Loucy (cell line): ENCODE data around the gene DOCK3.

Experiments used
- H2AFZ ChIP-seq: fragments of 200-600 bp; sonication (generic); 2 replicates; pipeline ENCODE4 v1.6.0; 2016; ENCODE audit warnings: antibody characterized with exemption, mild to moderate bottlenecking, low read length, moderate library complexity
- H3F3A ChIP-seq: fragments of 200-600 bp; 2 replicates; pipeline ENCODE4 v1.6.0; 2016; ENCODE audit warnings: antibody characterized with exemption, low read depth, mild to moderate bottlenecking
- H3K27me3 ChIP-seq: fragments of 200-600 bp; sonication (generic); 2 replicates; pipeline ENCODE4 v1.6.1; 2014; ENCODE audit warnings: low read length, mild to moderate bottlenecking; ENCODE audit not compliant: insufficient read depth, poor library complexity, severe bottlenecking
- H3K36me3 ChIP-seq: fragments of 200-600 bp; sonication (generic); 2 replicates; pipeline ENCODE4 v1.6.1; 2016; ENCODE audit warnings: low read length; ENCODE audit not compliant: insufficient read depth
- H3K4me1 ChIP-seq: fragments of 200-600 bp; sonication (generic); 2 replicates; pipeline ENCODE4 v1.5.1; 2014; ENCODE audit warnings: low read length, mild to moderate bottlenecking; ENCODE audit not compliant: insufficient read depth, poor library complexity, severe bottlenecking
- H3K4me2 ChIP-seq: fragments of 200-600 bp; sonication (generic); 2 replicates; pipeline ENCODE4 v1.6.0; 2014; ENCODE audit warnings: antibody characterized with exemption, low read length, low read depth, mild to moderate bottlenecking; ENCODE audit not compliant: poor library complexity, severe bottlenecking
- H3K4me3 ChIP-seq: fragments of 200-600 bp; sonication (generic); 2 replicates; pipeline ENCODE4 v1.5.1; 2014; ENCODE audit warnings: low read length, mild to moderate bottlenecking, mixed read lengths; ENCODE audit not compliant: poor library complexity, severe bottlenecking
- H3K79me2 ChIP-seq: fragments of 200-600 bp; sonication (generic); 2 replicates; pipeline ENCODE4 v1.6.1; 2014; ENCODE audit warnings: low read length; ENCODE audit not compliant: insufficient read depth
- H3K9ac ChIP-seq: fragments of 200-600 bp; sonication (generic); 2 replicates; pipeline ENCODE4 v1.6.0; 2014; ENCODE audit warnings: mild to moderate bottlenecking, low read depth, low read length, moderate library complexity; ENCODE audit not compliant: poor library complexity, severe bottlenecking
- H3K9me2 ChIP-seq: fragments of 200-600 bp; sonication (generic); replicated peaks from 2 replicates; pipeline ENCODE4 v1.6.1; 2016; ENCODE audit warnings: low read depth, low read length, mixed read lengths
- H3K9me3 ChIP-seq: fragments of 200-600 bp; sonication (generic); 2 replicates; pipeline ENCODE4 v1.6.1; 2014; ENCODE audit warnings: mild to moderate bottlenecking, antibody characterized with exemption, low read length, low read depth; ENCODE audit not compliant: insufficient read depth
- H4K20me1 ChIP-seq: fragments of 200-600 bp; sonication (generic); 2 replicates; pipeline ENCODE4 v1.6.0; 2014; ENCODE audit warnings: antibody characterized with exemption, low read length, mild to moderate bottlenecking; ENCODE audit not compliant: insufficient read depth, poor library complexity, severe bottlenecking
- CTCF ChIP-seq: fragments of 200-600 bp; sonication (generic); conservative IDR thresholded peaks from 2 replicates; pipeline ENCODE4 v1.5.1; 2014; ENCODE audit warnings: mild to moderate bottlenecking, antibody characterized with exemption, low read length
- EZH2phosphoT487 ChIP-seq: fragments of 200-600 bp; IDR thresholded peaks from 2 replicates; pipeline ENCODE4 v1.6.1; 2018; ENCODE audit warnings: antibody characterized with exemption, mild to moderate bottlenecking, moderate library complexity, borderline replicate concordance

Gene DOCK3

GRCh38 chr3:50639055-50639494 is 35.7 kb upstream of the DOCK3 start:
- peaks cover 46% of the 10 kb centered on the region for H4K20me1 ChIP-seq
- H3K79me2 ChIP-seq: peaks cover 63% of the 10 kb centered on the region
- H3F3A ChIP-seq: no peaks in the 10 kb centered on the region
- no peak overlapping the region for H3K4me2 ChIP-seq
- H2AFZ ChIP-seq: no peak overlapping the region
- no peak overlapping the region for H3K4me3 ChIP-seq
- no peaks in the 10 kb centered on the region for H3K27me3 ChIP-seq
- peaks cover 22% of the 10 kb centered on the region for H3K4me1 ChIP-seq
- H3K9me3 ChIP-seq: no peaks in the 10 kb centered on the region
- no peaks in the 10 kb centered on the region for H3K9me2 ChIP-seq
- peaks cover 60% of the 10 kb centered on the region for H3K36me3 ChIP-seq
- TF ChIP-seq EZH2phosphoT487: no peak
- no peak for TF ChIP-seq CTCF
- no peak overlapping the region for H3K9ac ChIP-seq

GRCh38 chr3:50642382-50642781 is 32.3 kb upstream of the DOCK3 start:
- Histone ChIP-seq H3K4me3 (no peak overlapping the region), H4K20me1 (peaks cover 24% of the 10 kb centered on the region), H3K4me1 (peaks cover 7% of the 10 kb centered on the region), H3K36me3 (peaks cover 88% of the 10 kb centered on the region), H3K9ac (no peak overlapping the region), H3K27me3 (no peaks in the 10 kb centered on the region), H2AFZ (no peak overlapping the region), H3K9me3 (no peaks in the 10 kb centered on the region), H3K4me2 (no peak overlapping the region), H3K79me2 (peaks cover 30% of the 10 kb centered on the region), H3K9me2 (no peaks in the 10 kb centered on the region), H3F3A (no peaks in the 10 kb centered on the region)
- TF ChIP-seq CTCF (no peak), EZH2phosphoT487 (no peak)

- Histone ChIP-seq H3K4me2 (no peak overlapping the region), H3K79me2 (peaks cover 8% of the 10 kb centered on the region; the same call in 1 of the 2 replicates), H3F3A (no peaks in the 10 kb centered on the region), H4K20me1 (peaks cover 14% of the 10 kb centered on the region), H3K9me3 (no peaks in the 10 kb centered on the region), H2AFZ (no peak overlapping the region), H3K27me3 (no peaks in the 10 kb centered on the region), H3K36me3 (peaks cover 100% of the 10 kb centered on the region), H3K4me3 (no peak overlapping the region), H3K4me1 (no peaks in the 10 kb centered on the region), H3K9ac (no peak overlapping the region), H3K9me2 (no peaks in the 10 kb centered on the region)
- TF ChIP-seq EZH2phosphoT487: no peak
- TF ChIP-seq CTCF: no peak
Measured at GRCh38 chr3:50644561-50644960, 30.2 kb upstream of the DOCK3 start.
